Measurements from ENCODE around the gene ATP9B. TPM values are rescaled to one million over a fixed set of nuclear protein-coding genes. Genes with fewer than 3 reads are reported as not detected.

The ATP9B gene
- total RNA-seq, 1 experiment from 2014 or later: 15.6 TPM

- no peak for TF ChIP-seq EZH2 (IDR thresholded peaks at IDR 0.05; ENCODE audit: low read length, unreplicated experiment)
- TF ChIP-seq CTCF (conservative IDR thresholded peaks at IDR 0.05; ENCODE audit: low read depth, low read length): no peak
- no peak for TF ChIP-seq EZH2phosphoT487 (IDR thresholded peaks at IDR 0.05; ENCODE audit: borderline replicate concordance, low read length)
- DNase-seq (peak; percentile 48), ATAC-seq (peak; percentile 11; the same call in 1 of the 2 replicates)
- BruUV-seq (replicated peaks): no TSS peak
- no peaks in the 10 kb centered on the region for H3K79me2 ChIP-seq (ENCODE audit: low read length)
- POLR2A ChIA-PET (ENCODE audit: unreplicated experiment): interaction anchor here (0.7 kb wide), 1 partner anchor 49 kb away, joined by 5 read pairs; no protein-coding TSS in a partner anchor
- CTCF ChIA-PET: no interaction called here
- no peaks in the 10 kb centered on the region for H3K36me3 ChIP-seq (ENCODE audit: low read depth, low read length)
- peaks cover 16% of the 10 kb centered on the region; the same call in 1 of the 2 replicates for H3K4me1 ChIP-seq (ENCODE audit: insufficient read depth, low read length)
- H3K9ac ChIP-seq (ENCODE audit: low read length): peak overlapping the region; percentile 73
- no peaks in the 10 kb centered on the region for H3K9me3 ChIP-seq (ENCODE audit: low read length)
- H3K27ac ChIP-seq (ENCODE audit: low read length): peak overlapping the region; percentile 72
- no peaks in the 10 kb centered on the region for H3F3A ChIP-seq (ENCODE audit: low read length, unreplicated experiment)
- peak overlapping the region; percentile 84 for H2AFZ ChIP-seq (ENCODE audit: low read length)
- no peaks in the 10 kb centered on the region for H3K9me2 ChIP-seq (replicated peaks; ENCODE audit: low read length)
- no peaks in the 10 kb centered on the region for H4K20me1 ChIP-seq (ENCODE audit: low read length)
- intact Hi-C loops (cut with micrococcal nuclease): loop anchor here (5.0 kb wide), 1 partner anchor 133 kb away; no protein-coding TSS in a partner anchor
- H3K4me2 ChIP-seq (ENCODE audit: low read length): peak overlapping the region; percentile 99
- H3K4me3 ChIP-seq (ENCODE audit: low read length): peak overlapping the region; percentile 70
- H3K27me3 ChIP-seq (ENCODE audit: low read length): no peaks in the 10 kb centered on the region
These were observed 325.5 kb downstream of the ATP9B start for GRCh38 chr18:79394534-79395307.

GRCh38 chr18:79395308-79395640, 326.1 kb downstream of the ATP9B start:
- POLR2A ChIA-PET (ENCODE audit: unreplicated experiment): no interaction called here
- H3K4me1 ChIP-seq (ENCODE audit: insufficient read depth, low read length): peaks cover 16% of the 10 kb centered on the region; the same call in 1 of the 2 replicates
- no peaks in the 10 kb centered on the region for H3F3A ChIP-seq (ENCODE audit: low read length, unreplicated experiment)
- no peak overlapping the region for H3K9ac ChIP-seq (ENCODE audit: low read length)
- no peaks in the 10 kb centered on the region for H3K79me2 ChIP-seq (ENCODE audit: low read length)
- BruUV-seq (replicated peaks): no TSS peak
- no peaks in the 10 kb centered on the region for H3K27me3 ChIP-seq (ENCODE audit: low read length)
- no peak overlapping the region for H3K27ac ChIP-seq (ENCODE audit: low read length)
- H2AFZ ChIP-seq (ENCODE audit: low read length): no peak overlapping the region
- TF ChIP-seq EZH2phosphoT487 (IDR thresholded peaks at IDR 0.05; ENCODE audit: borderline replicate concordance, low read length) (no peak), EZH2 (IDR thresholded peaks at IDR 0.05; ENCODE audit: low read length, unreplicated experiment) (no peak), CTCF (conservative IDR thresholded peaks at IDR 0.05; ENCODE audit: low read depth, low read length) (no peak)
- H3K4me3 ChIP-seq (ENCODE audit: low read length): peak overlapping the region; percentile 70
- no peaks in the 10 kb centered on the region for H3K9me3 ChIP-seq (ENCODE audit: low read length)
- no peak for DNase-seq
- no peak for ATAC-seq
- H3K36me3 ChIP-seq (ENCODE audit: low read depth, low read length): no peaks in the 10 kb centered on the region
- H4K20me1 ChIP-seq (ENCODE audit: low read length): no peaks in the 10 kb centered on the region
- intact Hi-C loops (cut with micrococcal nuclease): loop anchor here (5.0 kb wide), 1 partner anchor 132 kb away; no protein-coding TSS in a partner anchor
- CTCF ChIA-PET: no interaction called here
- H3K9me2 ChIP-seq (replicated peaks; ENCODE audit: low read length): no peaks in the 10 kb centered on the region
- H3K4me2 ChIP-seq (ENCODE audit: low read length): peak overlapping the region; percentile 99

Measured in PC-3 (cell line).